IMR-90 (cell line): ENCODE results near the gene UBE3A. TPM values are rescaled to one million over a fixed set of nuclear protein-coding genes. Genes with fewer than 3 reads are reported as not detected.

Experiments
- ATAC-seq: fragments of 200-7000 bp; cut with Tn5 transposase; 2 replicates; pipeline ENCODE4 v1.9.1; 2020; ENCODE audit warnings: low read depth, mild to moderate bottlenecking, moderate library complexity
- BruUV-seq: library from RNA; stranded (reverse); fragments of 400-500 nt; replicated peaks from 2 replicates; lab custom pipeline; 2021; lab: Mats Ljungman, UMichigan
- CTCF ChIA-PET: fragments of 300-600 bp; formaldehyde crosslinking; extraction: SDS; loops from one replicate; lab custom pipeline; 2021; ENCODE audit warnings: antibody characterized with exemption; lab: Yijun Ruan, JAX
- POLR2A ChIA-PET: fragments of 300-600 bp; sonication (Branson Sonifier 250); formaldehyde crosslinking; loops from one replicate; lab custom pipeline; 2022; ENCODE audit warnings: antibody characterized with exemption; ENCODE audit not compliant: unreplicated experiment; lab: Charles Lee
- DNase-seq: peaks from one replicate; pipeline ENCODE4 v3.0.0; 2013
- H2AFZ ChIP-seq: replicated peaks from 2 replicates; pipeline ENCODE3; 2013; ENCODE audit warnings: low read length, mild to moderate bottlenecking; ENCODE audit not compliant: poor library complexity
- H2AK5ac ChIP-seq: 2 replicates; pipeline ENCODE4 v1.6.1; 2013; ENCODE audit warnings: low read depth, low read length, inconsistent platforms
- H2AK9ac ChIP-seq: replicated peaks from 2 replicates; pipeline ENCODE3; 2013; ENCODE audit warnings: mild to moderate bottlenecking, low read depth, low read length, moderate library complexity; ENCODE audit not compliant: poor library complexity
- H2BK120ac ChIP-seq: 2 replicates; pipeline ENCODE4 v1.6.1; 2013; ENCODE audit warnings: low read depth, low read length, inconsistent platforms
- H2BK15ac ChIP-seq: 3 replicates; pipeline ENCODE4 v1.6.1; 2013; ENCODE audit warnings: low read depth, low read length, inconsistent platforms
- H2BK20ac ChIP-seq: 2 replicates; pipeline ENCODE4 v1.6.1; 2013; ENCODE audit warnings: low read depth, mild to moderate bottlenecking, inconsistent platforms, low read length, moderate library complexity
- H2BK5ac ChIP-seq: 2 replicates; pipeline ENCODE4 v1.6.1; 2013; ENCODE audit warnings: mild to moderate bottlenecking, low read depth, low read length, inconsistent platforms; ENCODE audit not compliant: poor library complexity, severe bottlenecking
- H3K14ac ChIP-seq: replicated peaks from 2 replicates; pipeline ENCODE4 v1.6.1; 2013; ENCODE audit warnings: low read depth, low read length, inconsistent platforms
- H3K18ac ChIP-seq: 2 replicates; pipeline ENCODE4 v1.6.1; 2013; ENCODE audit warnings: low read depth, low read length, control low read depth
- H3K23ac ChIP-seq: 2 replicates; pipeline ENCODE4 v1.6.1; 2013; ENCODE audit warnings: low read depth, low read length, inconsistent platforms
- H3K27ac ChIP-seq: 2 replicates; pipeline ENCODE4 v1.5.1; 2013; ENCODE audit warnings: mild to moderate bottlenecking, control low read depth, low read length; ENCODE audit not compliant: insufficient read depth
- H3K27me3 ChIP-seq: 2 replicates; pipeline ENCODE4 v1.6.1; 2013; ENCODE audit warnings: low read length; ENCODE audit not compliant: control insufficient read depth, insufficient read depth
- H3K36me3 ChIP-seq: 2 replicates; pipeline ENCODE4 v1.6.1; 2013; ENCODE audit warnings: low read length, mixed read lengths; ENCODE audit not compliant: control insufficient read depth, insufficient read depth
- H3K4ac ChIP-seq: 2 replicates; pipeline ENCODE4 v1.6.1; 2013; ENCODE audit warnings: low read depth, low read length, inconsistent platforms
- H3K4me1 ChIP-seq: 2 replicates; pipeline ENCODE4 v1.6.1; 2013; ENCODE audit warnings: low read length, mixed read lengths; ENCODE audit not compliant: control insufficient read depth, insufficient read depth
- H3K4me2 ChIP-seq: 2 replicates; pipeline ENCODE4 v1.6.1; 2013; ENCODE audit warnings: low read depth, mild to moderate bottlenecking, control low read depth, low read length, moderate library complexity
- H3K4me3 ChIP-seq: 2 replicates; pipeline ENCODE4 v1.5.1; 2013; ENCODE audit warnings: low read depth, mild to moderate bottlenecking, control low read depth, low read length, moderate library complexity; ENCODE audit not compliant: insufficient read depth
- H3K56ac ChIP-seq: 2 replicates; pipeline ENCODE4 v1.6.1; 2013; ENCODE audit warnings: low read length, inconsistent platforms; ENCODE audit not compliant: insufficient read depth; ENCODE audit errors: extremely low read depth
- H3K79me1 ChIP-seq, 2 experiments: 2 replicates each; pipeline ENCODE4 v1.6.1; 2013; ENCODE audit warnings: low read length in 2 of 2, inconsistent platforms in 1 of 2, low read depth in 1 of 2
- H3K9ac ChIP-seq: 2 replicates; pipeline ENCODE4 v1.6.1; 2013; ENCODE audit warnings: low read depth, low read length, control low read depth
- H3K9me1 ChIP-seq: 2 replicates; pipeline ENCODE4 v1.6.1; 2013; ENCODE audit warnings: low read length, inconsistent platforms; ENCODE audit not compliant: insufficient read depth
- H3K9me3 ChIP-seq: 2 replicates; pipeline ENCODE4 v1.6.1; 2013; ENCODE audit warnings: low read length; ENCODE audit not compliant: control insufficient read depth, insufficient read depth
- H4K20me1 ChIP-seq: 2 replicates; pipeline ENCODE4 v1.6.1; 2013; ENCODE audit warnings: low read length, inconsistent platforms; ENCODE audit not compliant: insufficient read depth
- H4K5ac ChIP-seq: 2 replicates; pipeline ENCODE4 v1.6.1; 2013; ENCODE audit warnings: mild to moderate bottlenecking, low read depth, low read length, control low read depth
- H4K8ac ChIP-seq, 2 experiments: 2 replicates each; pipeline ENCODE4 v1.6.1; 2013; ENCODE audit warnings: low read depth in 2 of 2, low read length in 2 of 2, control low read depth in 1 of 2, inconsistent platforms in 1 of 2
- H4K91ac ChIP-seq: 2 replicates; pipeline ENCODE4 v1.6.1; 2013; ENCODE audit warnings: low read depth, low read length, inconsistent platforms; ENCODE audit not compliant: insufficient read depth
- BHLHE40 ChIP-seq: fragments of 150-350 bp; IDR thresholded peaks from 2 replicates; pipeline ENCODE4 v1.6.1; 2016; ENCODE audit warnings: mild to moderate bottlenecking, low read depth, low read length
- CEBPB ChIP-seq: IDR thresholded peaks from 2 replicates; pipeline ENCODE4 v1.6.1; 2012; ENCODE audit warnings: low read depth, low read length, improper control_type of control experiment
- CHD1 ChIP-seq: IDR thresholded peaks from 2 replicates; pipeline ENCODE4 v1.6.1; 2012; ENCODE audit warnings: low read depth, low read length, improper control_type of control experiment
- CTCF ChIP-seq: conservative IDR thresholded peaks from 2 replicates; pipeline ENCODE4 v1.5.1; 2012; ENCODE audit warnings: mild to moderate bottlenecking, low read depth, low read length, improper control_type of control experiment
- FOS ChIP-seq: fragments of 150-350 bp; IDR thresholded peaks from 2 replicates; pipeline ENCODE4 v1.6.1; 2016; ENCODE audit warnings: low read depth, low read length
- MAFK ChIP-seq: IDR thresholded peaks from 2 replicates; pipeline ENCODE4 v1.6.1; 2012; ENCODE audit warnings: low read depth, low read length, improper control_type of control experiment
- MAZ ChIP-seq: IDR thresholded peaks from 2 replicates; pipeline ENCODE4 v1.6.1; 2012; ENCODE audit warnings: low read depth, mild to moderate bottlenecking, low read length, improper control_type of control experiment, moderate library complexity, borderline replicate concordance
- MXI1 ChIP-seq: IDR thresholded peaks from 2 replicates; pipeline ENCODE4 v1.6.1; 2012; ENCODE audit warnings: low read depth, mild to moderate bottlenecking, low read length, moderate library complexity, borderline replicate concordance
- NFE2L2 ChIP-seq: fragments of 150-350 bp; IDR thresholded peaks from 2 replicates; pipeline ENCODE4 v1.6.1; 2016; ENCODE audit warnings: low read depth, mild to moderate bottlenecking, low read length
- POLR2A ChIP-seq: IDR thresholded peaks from 2 replicates; pipeline ENCODE4 v1.6.1; 2012; ENCODE audit warnings: mild to moderate bottlenecking, low read depth, low read length
- RAD21 ChIP-seq: IDR thresholded peaks from 2 replicates; pipeline ENCODE4 v1.6.1; 2012; ENCODE audit warnings: low read length, improper control_type of control experiment
- RCOR1 ChIP-seq: IDR thresholded peaks from 2 replicates; pipeline ENCODE4 v1.6.1; 2012; ENCODE audit warnings: mild to moderate bottlenecking, low read length, improper control_type of control experiment; ENCODE audit not compliant: insufficient replicate concordance
- RFX5 ChIP-seq: IDR thresholded peaks from 2 replicates; pipeline ENCODE4 v1.8.0; 2012; ENCODE audit warnings: low read depth, mild to moderate bottlenecking, low read length, moderate library complexity
- USF2 ChIP-seq: fragments of 150-350 bp; IDR thresholded peaks from 2 replicates; pipeline ENCODE4 v1.6.1; 2017; ENCODE audit warnings: mild to moderate bottlenecking, antibody characterized with exemption, low read length, low read depth
- WGBS, 2 experiments: methylation state at CpG; one replicate each; pipeline versions ENCODE4 v1.1.5 to v1.1.7; 2013; ENCODE audit warnings: missing lambda C conversion rate in 2 of 2; ENCODE audit not compliant: insufficient read length in 1 of 2; ENCODE audit errors: extremely low coverage in 2 of 2; 5-methylcytosine and 5-hydroxymethylcytosine counted together
- dilution Hi-C: fragments of 300-500 bp; cut with HindIII; formaldehyde crosslinking; loops from one replicate; pipeline ENCODE4 v1.14.3; 2018; ENCODE audit warnings: low sequenced_read_pairs; ENCODE audit not compliant: unreplicated experiment
- in situ Hi-C: fragments of 300-500 bp; cut with MboI; formaldehyde crosslinking; loops from 3 replicates; pipeline ENCODE4 v1.14.3; 2019; ENCODE audit warnings: low sequenced_read_pairs, inconsistent platforms, mixed read lengths
- intact Hi-C: fragments of 100-400 bp; cut with micrococcal nuclease; formaldehyde crosslinking; loops from 2 replicates; pipeline ENCODE4 v1.10.0; 2022
- polyA plus RNA-seq, 3 experiments: library from polyadenylated mRNA; depleted of rRNA; stranded (reverse); fragments of >200 nt; gene quantifications; 2 replicates each; pipeline ENCODE4 v1.2.3, GENCODE V29; 2012; ENCODE audit warnings: low replicate concordance in 1 of 3
- total RNA-seq: library from RNA; depleted of rRNA; stranded (reverse); fragments of >200 nt; gene quantifications from 2 replicates; pipeline ENCODE4 v1.2.3, GENCODE V29; 2012

Gene UBE3A
- total and polyA plus RNA-seq, 2 of the 4 experiments (the other 2 are of a cell fraction), result 19.3 to 53.2 TPM

GRCh38 chr15:25415217-25415616 lies 23.6 kb downstream of the UBE3A start:
- CTCF ChIA-PET, result no interaction called here
- intact Hi-C loops, result no loop called here
- H3K9me1 ChIP-seq, result peaks cover 10% of the 10 kb centered on the region; the same call in 1 of the 2 replicates

More at GRCh38 chr15:25415217-25415616, 23.6 kb downstream of the UBE3A start:
- BruUV-seq, result no TSS peak
- Histone ChIP-seq H3K9me3 (no peaks in the 10 kb centered on the region), H2AK9ac (no peak overlapping the region), H2AFZ (no peak overlapping the region), H3K23ac (no peak overlapping the region), H2AK5ac (no peak overlapping the region), H3K79me1 (peaks cover 16 to 46% of the 10 kb centered on the region in 2 experiments), H3K4me2 (no peak overlapping the region), H3K9ac (no peak overlapping the region), H4K20me1 (peaks cover 61% of the 10 kb centered on the region), H2BK5ac (no peak overlapping the region), H3K27me3 (no peaks in the 10 kb centered on the region), H3K4me3 (no peak overlapping the region), H3K4me1 (peaks cover 7% of the 10 kb centered on the region), H3K14ac (no peak overlapping the region), H3K18ac (no peak overlapping the region), H4K5ac (no peak overlapping the region), H4K91ac (no peak overlapping the region), H3K27ac (no peak overlapping the region), H2BK20ac (no peak overlapping the region), H2BK120ac (no peak overlapping the region), H4K8ac (no peak overlapping the region), H3K36me3 (no peaks in the 10 kb centered on the region; the same call in 1 of the 2 replicates), H2BK15ac (no peak overlapping the region), H3K56ac (no peak overlapping the region), H3K4ac (no peak overlapping the region)
- 100% methylated on average over 1 of the region's 1 CpG; no CpG with 5 or more reads in 1 of the 2 experiments for WGBS, 2 experiments
- TF ChIP-seq USF2 (no peak), MAZ (no peak), CTCF (no peak), BHLHE40 (no peak), RFX5 (no peak), MAFK (no peak), NFE2L2 (no peak), CEBPB (no peak), FOS (no peak), RCOR1 (no peak), CHD1 (no peak), POLR2A (no peak), MXI1 (no peak), RAD21 (no peak)
- POLR2A ChIA-PET, result interaction anchor here (0.5 kb wide), 1 partner anchor 14 kb away, joined by 3 read pairs; no protein-coding TSS in a partner anchor
- DNase-seq, result no peak
- no peak for ATAC-seq
- in situ Hi-C loops, result no loop called here
- dilution Hi-C loops, result no loop called here
